ENCODE measurements around the gene SALL3.

Gene SALL3

GRCh38 chr18:78981394-78981831 lies 1.8 kb downstream of the SALL3 start:
- no peak for DNase-seq

DNA sequence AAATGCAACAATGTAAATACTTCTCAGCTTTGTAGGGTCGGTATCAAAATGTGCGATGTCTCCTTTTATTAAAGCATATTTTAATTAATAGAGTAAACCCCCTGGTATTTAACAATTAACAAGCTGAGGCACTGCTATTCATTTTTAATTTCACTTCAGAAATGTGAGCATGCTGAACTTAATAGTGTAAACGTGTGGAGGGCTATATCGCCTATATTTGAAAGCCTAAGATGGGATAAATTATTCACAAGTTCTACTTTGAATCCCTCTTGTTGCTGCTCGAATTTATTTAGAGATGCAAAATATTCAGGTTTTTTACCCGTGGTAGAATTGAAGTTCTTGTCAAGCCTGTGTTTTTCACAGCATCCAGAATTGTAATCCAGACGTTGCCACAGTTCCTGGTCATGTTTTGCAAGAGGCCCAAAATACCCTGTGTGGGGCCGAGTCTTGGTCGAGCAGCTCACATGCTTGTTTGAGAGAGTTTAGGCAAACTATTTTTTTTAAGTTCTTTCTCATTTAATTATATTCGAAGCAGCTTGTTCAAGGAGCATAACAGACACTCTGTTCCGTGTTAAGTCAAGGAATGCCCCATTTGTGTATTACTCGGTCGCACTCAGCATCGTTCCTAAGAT lies 2.5 kb downstream of the SALL3 start:
- DNase-seq = no peak

DNA sequence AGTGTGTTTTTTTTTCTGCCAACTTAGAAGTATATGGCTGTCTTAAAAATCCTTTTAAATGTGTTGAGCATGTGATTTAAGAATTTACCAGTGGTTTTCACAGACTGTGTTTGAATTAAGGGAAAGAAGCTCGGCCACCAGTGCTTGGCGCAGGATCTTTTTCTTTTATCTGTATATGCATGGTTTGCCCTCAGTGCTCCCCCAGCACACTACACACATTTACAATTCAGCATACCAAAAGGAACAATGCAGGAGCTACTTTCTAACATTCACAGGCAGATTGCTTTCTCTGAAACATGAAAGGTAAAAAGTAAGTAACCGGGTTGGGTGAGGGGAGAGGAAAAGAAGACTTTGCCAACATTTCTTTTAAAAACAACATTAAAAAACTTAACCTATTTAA lies 3.9 kb downstream of the SALL3 start:
- DNase-seq = no peak

- DNase-seq = no peak
Observed at GRCh38 chr18:78984941-78985784, 5.5 kb downstream of the SALL3 start.

GRCh38 chr18:78986018-78986481 lies 6.4 kb downstream of the SALL3 start:
- no peak for DNase-seq

GRCh38 chr18:78991446-78991845 lies 11.8 kb downstream of the SALL3 start:
- no peak for DNase-seq

DNA sequence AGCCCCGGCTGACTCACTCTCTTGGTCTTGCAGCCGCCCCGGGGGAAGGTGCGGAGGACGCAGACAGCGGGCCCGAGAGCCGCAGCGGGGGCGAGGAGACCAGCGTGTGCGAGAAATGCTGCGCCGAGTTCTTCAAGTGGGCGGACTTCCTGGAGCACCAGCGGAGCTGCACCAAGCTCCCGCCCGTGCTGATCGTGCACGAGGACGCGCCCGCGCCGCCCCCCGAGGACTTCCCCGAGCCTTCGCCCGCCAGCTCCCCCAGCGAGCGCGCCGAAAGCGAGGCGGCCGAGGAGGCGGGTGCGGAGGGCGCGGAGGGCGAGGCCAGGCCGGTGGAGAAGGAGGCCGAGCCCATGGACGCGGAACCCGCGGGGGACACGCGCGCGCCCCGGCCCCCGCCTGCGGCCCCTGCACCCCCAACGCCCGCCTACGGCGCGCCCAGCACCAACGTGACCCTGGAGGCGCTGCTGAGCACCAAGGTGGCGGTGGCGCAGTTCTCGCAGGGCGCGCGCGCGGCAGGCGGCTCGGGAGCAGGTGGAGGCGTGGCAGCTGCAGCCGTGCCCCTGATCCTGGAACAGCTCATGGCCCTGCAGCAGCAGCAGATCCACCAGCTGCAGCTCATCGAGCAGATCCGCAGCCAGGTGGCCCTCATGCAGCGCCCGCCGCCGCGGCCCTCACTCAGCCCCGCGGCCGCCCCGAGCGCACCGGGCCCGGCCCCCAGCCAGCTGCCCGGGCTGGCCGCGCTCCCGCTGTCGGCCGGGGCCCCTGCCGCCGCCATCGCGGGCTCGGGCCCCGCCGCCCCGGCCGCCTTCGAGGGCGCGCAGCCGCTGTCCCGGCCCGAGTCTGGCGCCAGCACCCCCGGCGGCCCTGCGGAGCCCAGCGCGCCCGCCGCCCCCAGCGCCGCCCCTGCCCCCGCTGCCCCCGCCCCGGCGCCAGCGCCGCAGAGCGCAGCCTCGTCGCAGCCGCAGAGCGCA lies 12.7 kb downstream of the SALL3 start:
- no peak for DNase-seq

GRCh38 chr18:78993014-78993926 lies 13.7 kb downstream of the SALL3 start:
- DNase-seq = no peak

GRCh38 chr18:78994000-78994399 lies 14.4 kb downstream of the SALL3 start:
- no peak for DNase-seq

- no peak for DNase-seq
Observed at GRCh38 chr18:78994531-78994930, 14.9 kb downstream of the SALL3 start.

- DNase-seq = no peak
Observed at GRCh38 chr18:78994977-78995582, 15.5 kb downstream of the SALL3 start.

- DNase-seq = no peak
Observed at GRCh38 chr18:78995740-78996395, 16.2 kb downstream of the SALL3 start.

GRCh38 chr18:78996741-78997490 lies 17.3 kb downstream of the SALL3 start:
- DNase-seq = no peak

- DNase-seq = no peak
Observed at GRCh38 chr18:78998371-78999071, 18.9 kb downstream of the SALL3 start.

DNA sequence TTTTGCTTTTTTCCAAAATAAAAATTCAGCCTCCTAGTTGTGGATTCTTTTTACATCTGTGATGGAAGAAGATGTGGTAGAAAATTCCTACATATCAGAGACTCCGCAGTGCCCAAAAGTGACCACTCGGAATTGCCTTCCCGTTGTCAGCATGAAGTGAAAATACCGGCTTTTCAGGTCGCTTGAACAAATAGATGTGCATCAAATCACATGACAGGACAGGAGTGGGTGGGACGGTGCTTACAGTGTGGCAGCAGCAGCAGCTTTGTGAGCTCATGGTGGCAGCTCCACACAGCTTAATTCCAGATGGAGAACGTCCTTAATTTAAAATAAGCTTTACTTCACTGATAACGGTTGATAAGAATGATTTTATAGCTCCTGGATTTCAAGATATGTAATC lies 20.3 kb downstream of the SALL3 start:
- no peak for DNase-seq

DNA sequence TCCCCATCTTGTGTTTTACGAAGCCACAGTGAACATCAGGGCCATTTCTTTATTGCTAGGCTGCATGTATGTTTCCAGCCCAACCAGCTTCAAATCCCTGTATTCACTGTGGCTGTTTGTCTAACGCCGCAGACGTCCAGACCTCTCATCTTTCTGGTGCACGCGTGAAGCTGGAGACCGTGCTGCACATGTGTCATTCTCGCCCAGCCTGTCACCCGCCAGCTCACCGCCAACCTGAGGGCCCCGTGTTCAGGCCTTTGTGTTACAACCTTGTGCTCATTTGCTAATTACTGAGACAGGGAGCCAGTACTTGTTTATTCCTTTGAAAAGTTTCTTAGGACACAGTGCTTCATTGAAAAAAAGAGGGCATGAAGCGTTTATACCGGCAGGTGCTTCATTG lies 21.4 kb downstream of the SALL3 start:
- no peak for DNase-seq

DNA sequence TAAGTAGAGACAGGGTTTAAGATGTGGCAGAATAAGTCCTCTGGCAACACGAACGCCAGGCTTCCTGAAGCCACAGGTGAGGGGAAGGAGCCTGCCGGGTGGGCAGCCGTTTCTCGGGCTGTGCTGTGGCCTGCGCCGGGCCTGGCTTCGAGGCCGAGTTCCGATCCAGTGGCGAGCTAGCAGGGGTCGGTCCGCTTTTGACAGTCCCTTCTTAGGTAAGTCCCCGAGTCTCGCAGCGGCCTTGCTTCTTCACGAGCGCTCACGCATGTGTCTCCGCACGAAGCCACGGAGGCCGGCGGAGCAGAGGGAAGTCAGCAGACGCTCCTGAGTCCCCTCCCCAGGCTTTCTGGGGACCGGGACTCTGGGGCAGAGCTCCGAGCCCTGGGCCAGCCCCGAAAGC lies 26.0 kb downstream of the SALL3 start:
- DNase-seq = no peak

DNA sequence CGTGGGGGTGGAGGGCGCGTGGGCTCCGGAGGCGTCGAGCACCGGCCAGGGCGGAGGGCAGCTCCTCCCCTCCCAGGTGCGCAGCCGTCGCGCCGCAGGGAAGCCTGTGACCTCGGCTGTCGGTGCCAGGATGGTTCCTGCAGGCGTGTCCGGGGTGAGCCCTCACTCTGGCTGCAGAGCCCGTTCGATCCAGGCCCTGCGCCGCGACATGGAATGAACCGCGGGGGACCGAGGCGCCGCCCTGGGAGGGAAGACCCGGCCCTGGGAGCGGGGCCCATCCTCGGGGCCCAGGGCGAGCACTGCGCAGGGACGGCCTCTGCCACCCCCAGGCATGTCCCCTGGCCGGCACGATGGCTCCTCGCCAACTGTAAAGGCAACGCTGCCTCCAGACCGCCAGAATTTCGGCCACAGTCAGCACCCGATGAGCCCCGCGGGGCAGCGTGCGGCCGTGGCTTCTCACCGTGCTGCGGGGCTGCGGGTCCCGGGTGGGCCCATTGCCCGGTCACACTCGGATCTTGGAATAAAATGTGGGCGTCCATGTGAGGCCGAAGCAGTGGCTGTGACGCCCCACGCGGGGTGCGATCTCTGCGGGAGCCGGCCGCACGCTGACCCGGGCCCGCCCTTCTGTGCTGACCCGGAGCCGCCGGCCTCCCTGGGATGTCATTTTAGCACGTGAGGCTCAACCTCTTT lies 26.6 kb downstream of the SALL3 start:
- no peak for DNase-seq

- DNase-seq = no peak
Observed at GRCh38 chr18:79007440-79007839, 27.8 kb downstream of the SALL3 start.
